ENCODE results near the gene WDR62.

Gene WDR62

DNA sequence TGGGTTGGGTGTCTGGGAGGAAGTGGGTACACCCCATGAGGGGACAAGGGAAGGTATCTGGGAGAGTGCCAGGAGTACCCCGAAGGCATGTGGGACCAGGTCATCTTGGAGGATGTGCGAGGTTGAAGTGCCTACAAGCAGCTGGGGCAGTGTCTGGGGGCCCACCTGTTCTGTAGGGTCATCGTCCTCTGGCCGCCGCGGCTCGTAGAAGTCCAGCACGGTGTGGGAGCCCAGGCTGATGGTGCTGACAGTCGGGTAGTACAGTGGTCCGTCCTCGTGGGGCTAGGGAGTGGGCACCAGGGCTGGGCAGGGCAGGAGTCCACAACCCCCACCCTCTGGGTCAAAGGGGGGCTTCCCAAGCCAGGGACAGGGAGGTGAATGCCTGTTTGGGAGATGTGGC, 44.3 kb upstream of the WDR62 start:
- Histone ChIP-seq H4K5ac (ENCODE audit: low read length) (no peak overlapping the region), H3K18ac (ENCODE audit: low read length) (no peak overlapping the region), H2AK5ac (ENCODE audit: low read length) (no peak overlapping the region), H2BK5ac (ENCODE audit: low read length) (no peak overlapping the region), H3K27me3 (ENCODE audit: insufficient read depth, low read length, poor library complexity) (no peaks in the 10 kb centered on the region), H2BK15ac (replicated peaks; ENCODE audit: low read depth) (no peak overlapping the region), H3K4ac (ENCODE audit: low read depth, low read length) (no peak overlapping the region), H3K79me2 (ENCODE audit: control insufficient read depth, insufficient read depth, low read length) (peaks cover 5% of the 10 kb centered on the region), H4K8ac (ENCODE audit: low read depth, low read length) (no peak overlapping the region), H3K4me3 (ENCODE audit: low read length) (no peak overlapping the region), H3K79me1 (ENCODE audit: low read length) (peaks cover 14% of the 10 kb centered on the region), H3K23ac (ENCODE audit: low read length) (no peak overlapping the region), H3K4me2 (ENCODE audit: low read length) (no peak overlapping the region), H3K36me3 (ENCODE audit: control insufficient read depth, insufficient read depth, low read length) (no peaks in the 10 kb centered on the region), H3K9ac (ENCODE audit: low read length) (no peak overlapping the region), H3K27ac (ENCODE audit: low read depth, low read length) (no peak overlapping the region), H3K56ac (ENCODE audit: low read length) (no peak overlapping the region), H3K4me1 (ENCODE audit: control insufficient read depth, low read depth, low read length) (peaks cover 3% of the 10 kb centered on the region), H2BK120ac (ENCODE audit: low read depth, low read length) (no peak overlapping the region)
- no CpG with 5 or more reads among the region's 11 CpGs for WGBS (ENCODE audit: extremely low coverage, insufficient coverage, low lambda C conversion rate)
- no peak for DNase-seq

DNA sequence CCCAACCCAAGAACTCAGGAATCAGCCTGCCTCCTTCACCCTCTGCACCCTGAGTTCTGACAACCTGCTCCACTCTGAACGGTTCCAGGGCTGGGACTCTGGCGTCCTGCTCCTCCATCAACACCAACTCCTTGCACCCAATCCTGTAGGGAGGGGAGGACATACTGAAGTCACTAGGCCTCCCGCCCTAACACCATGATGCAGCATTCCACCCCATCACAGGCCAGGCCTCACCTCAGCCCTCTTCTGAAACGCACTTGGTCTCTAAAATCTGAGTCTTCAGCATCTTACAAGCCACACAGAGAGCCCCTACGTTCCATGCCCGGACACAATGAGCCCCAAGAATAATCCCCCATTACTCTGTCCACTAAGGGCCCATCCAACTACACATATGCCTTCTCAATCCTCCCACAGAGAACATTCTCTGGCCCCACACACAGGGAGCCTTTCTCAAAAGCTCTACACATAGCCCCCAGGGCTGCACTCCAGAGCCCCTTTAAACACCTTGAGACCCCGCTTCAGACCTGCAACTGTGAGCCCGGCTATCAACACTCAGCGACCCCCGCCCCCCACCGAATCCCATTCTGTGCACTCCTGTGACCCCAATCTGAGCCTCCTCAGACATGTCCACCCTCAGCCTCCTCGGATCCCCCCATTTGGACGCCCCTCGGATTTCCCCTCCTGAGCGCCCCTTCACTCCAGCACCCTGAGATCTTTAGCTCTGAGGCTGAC, 41.3 kb upstream of the WDR62 start:
- Histone ChIP-seq H3K23ac (ENCODE audit: low read length) (no peak overlapping the region), H3K27ac (ENCODE audit: low read depth, low read length) (no peak overlapping the region), H3K18ac (ENCODE audit: low read length) (peak overlapping the region; percentile 41), H3K4ac (ENCODE audit: low read depth, low read length) (peak overlapping the region; percentile 66), H2AK5ac (ENCODE audit: low read length) (peak overlapping the region; percentile 56), H3K27me3 (ENCODE audit: insufficient read depth, low read length, poor library complexity) (no peaks in the 10 kb centered on the region), H3K4me1 (ENCODE audit: control insufficient read depth, low read depth, low read length) (peaks cover 3% of the 10 kb centered on the region), H3K9ac (ENCODE audit: low read length) (peak overlapping the region; percentile 93), H3K56ac (ENCODE audit: low read length) (peak overlapping the region; percentile 90), H4K8ac (ENCODE audit: low read depth, low read length) (no peak overlapping the region), H2BK5ac (ENCODE audit: low read length) (no peak overlapping the region), H3K4me2 (ENCODE audit: low read length) (peak overlapping the region; percentile 44), H2BK15ac (replicated peaks; ENCODE audit: low read depth) (no peak overlapping the region), H4K5ac (ENCODE audit: low read length) (no peak overlapping the region), H2BK120ac (ENCODE audit: low read depth, low read length) (no peak overlapping the region), H3K36me3 (ENCODE audit: control insufficient read depth, insufficient read depth, low read length) (no peaks in the 10 kb centered on the region), H3K4me3 (ENCODE audit: low read length) (peak overlapping the region; percentile 91), H3K79me1 (ENCODE audit: low read length) (peaks cover 11% of the 10 kb centered on the region), H3K79me2 (ENCODE audit: control insufficient read depth, insufficient read depth, low read length) (peaks cover 2% of the 10 kb centered on the region)
- WGBS (ENCODE audit: extremely low coverage, insufficient coverage, low lambda C conversion rate) = no CpG with 5 or more reads among the region's 15 CpGs
- no peak for DNase-seq

DNA sequence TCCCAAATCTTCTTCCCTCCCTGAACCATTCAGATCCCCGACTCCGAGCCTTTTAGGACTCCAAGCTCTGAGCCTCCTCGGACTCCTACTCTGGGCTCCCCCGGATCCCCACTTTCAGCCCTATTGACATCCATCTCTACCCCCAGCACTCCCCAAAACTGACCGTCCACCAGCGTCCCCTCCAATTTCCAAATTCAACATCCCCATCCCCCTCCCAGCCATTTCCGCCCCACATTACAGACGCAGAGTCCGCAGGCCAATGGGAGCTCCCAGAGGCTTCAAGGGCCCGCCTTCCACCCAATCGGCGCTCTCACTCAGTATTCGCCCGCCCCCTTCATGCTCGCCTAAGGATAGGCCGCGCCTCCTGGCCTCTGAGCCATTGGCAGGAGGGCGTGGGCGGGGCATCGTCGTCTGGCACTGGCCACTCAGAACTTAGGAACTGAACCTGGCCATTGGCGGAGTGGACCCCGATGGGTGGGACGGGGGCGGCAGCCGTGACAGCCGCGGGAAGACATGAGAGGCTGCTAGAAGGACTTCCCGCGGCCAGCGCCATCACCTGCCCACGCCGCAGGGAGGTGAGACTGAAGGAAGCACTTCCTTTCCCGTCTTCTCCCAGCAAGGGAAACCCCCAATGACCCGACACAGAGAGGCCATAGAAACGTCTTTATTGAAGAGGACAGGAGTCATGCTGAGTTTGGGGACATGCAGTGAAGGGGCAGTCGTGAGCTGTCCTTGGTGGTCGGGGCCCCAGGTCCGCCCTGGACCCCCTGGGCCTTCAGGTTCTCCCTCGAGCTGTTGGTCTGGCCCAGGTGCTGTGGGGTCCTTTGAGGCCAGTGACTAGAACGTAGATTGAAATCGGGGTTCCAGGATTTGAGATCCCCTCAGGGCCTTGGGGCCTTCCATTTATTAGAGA, 40.4 kb upstream of the WDR62 start, which contains the start of gene ALKBH6:
ALKBH6 (minus strand) TSS at position 202 of the 913 bp plus-strand sequence. CDS start 816 bp downstream, outside the sequence.
- peak within 1 kb of the TSS; percentile 28 for H2BK5ac ChIP-seq (ENCODE audit: low read length)
- peaks cover 3% of the 10 kb centered on the region for H3K4me1 ChIP-seq (ENCODE audit: control insufficient read depth, low read depth, low read length)
- H3K4me3 ChIP-seq (ENCODE audit: low read length) = peak within 1 kb of the TSS; percentile 91
- peak within 1 kb of the TSS; percentile 90 for H3K56ac ChIP-seq (ENCODE audit: low read length)
- H2BK15ac ChIP-seq (replicated peaks; ENCODE audit: low read depth) = no peak within 1 kb of the TSS
- H3K79me2 ChIP-seq (ENCODE audit: control insufficient read depth, insufficient read depth, low read length) = peaks cover 2% of the 10 kb centered on the region
- H3K4ac ChIP-seq (ENCODE audit: low read depth, low read length) = peak within 1 kb of the TSS; percentile 66
- no peak within 1 kb of the TSS for H2BK120ac ChIP-seq (ENCODE audit: low read depth, low read length)
- peak within 1 kb of the TSS; percentile 51 for H3K23ac ChIP-seq (ENCODE audit: low read length)
- DNase-seq = peak; percentile 99
- H3K79me1 ChIP-seq (ENCODE audit: low read length) = peaks cover 11% of the 10 kb centered on the region
- H3K27ac ChIP-seq (ENCODE audit: low read depth, low read length) = no peak within 1 kb of the TSS
- H3K27me3 ChIP-seq (ENCODE audit: insufficient read depth, low read length, poor library complexity) = no peaks in the 10 kb centered on the region
- no peak within 1 kb of the TSS for H4K5ac ChIP-seq (ENCODE audit: low read length)
- H3K36me3 ChIP-seq (ENCODE audit: control insufficient read depth, insufficient read depth, low read length) = no peaks in the 10 kb centered on the region
- H3K18ac ChIP-seq (ENCODE audit: low read length) = peak within 1 kb of the TSS; percentile 41
- peak within 1 kb of the TSS; percentile 89 for H3K4me2 ChIP-seq (ENCODE audit: low read length)
- WGBS (ENCODE audit: extremely low coverage, insufficient coverage, low lambda C conversion rate) = no CpG with 5 or more reads among the region's 42 CpGs
- peak within 1 kb of the TSS; percentile 56 for H2AK5ac ChIP-seq (ENCODE audit: low read length)
- H3K9ac ChIP-seq (ENCODE audit: low read length) = peak within 1 kb of the TSS; percentile 93
- H4K8ac ChIP-seq (ENCODE audit: low read depth, low read length) = no peak within 1 kb of the TSS

DNA sequence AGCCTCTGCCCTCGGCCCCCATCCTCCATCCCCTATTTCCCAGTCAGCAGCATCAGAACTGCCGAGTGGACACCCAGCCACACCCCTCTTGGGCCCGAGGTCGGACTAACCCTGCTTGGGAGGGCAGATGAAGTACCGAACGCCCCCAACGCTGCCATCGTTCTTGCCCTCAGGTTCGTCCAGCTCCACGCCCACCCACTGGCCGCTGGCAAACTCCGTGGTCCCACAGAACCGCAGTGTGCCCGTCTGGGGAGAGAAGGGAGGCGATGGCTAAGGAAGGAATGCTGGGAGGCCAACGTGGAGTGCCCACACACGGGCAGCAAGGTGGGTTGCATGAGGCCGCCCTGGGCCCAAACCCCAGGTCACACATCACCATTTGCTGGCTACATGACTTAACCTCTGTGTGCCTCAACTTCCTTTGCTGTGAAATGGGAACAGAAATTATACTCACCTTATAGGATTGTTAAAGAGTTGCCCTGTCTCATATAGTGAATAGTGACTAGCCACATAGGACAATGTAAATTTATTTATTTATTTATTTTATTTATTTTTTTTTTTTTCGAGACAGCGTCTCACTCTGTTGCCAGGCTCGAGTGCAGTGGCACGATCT, 35.5 kb upstream of the WDR62 start:
- no peak overlapping the region for H2BK15ac ChIP-seq (replicated peaks; ENCODE audit: low read depth)
- no peak overlapping the region for H3K9ac ChIP-seq (ENCODE audit: low read length)
- no peak overlapping the region for H4K8ac ChIP-seq (ENCODE audit: low read depth, low read length)
- H2BK5ac ChIP-seq (ENCODE audit: low read length) = no peak overlapping the region
- H3K4me1 ChIP-seq (ENCODE audit: control insufficient read depth, low read depth, low read length) = no peaks in the 10 kb centered on the region
- H3K27me3 ChIP-seq (ENCODE audit: insufficient read depth, low read length, poor library complexity) = no peaks in the 10 kb centered on the region
- H3K79me2 ChIP-seq (ENCODE audit: control insufficient read depth, insufficient read depth, low read length) = no peaks in the 10 kb centered on the region
- DNase-seq = no peak
- H3K4me3 ChIP-seq (ENCODE audit: low read length) = no peak overlapping the region
- H3K4ac ChIP-seq (ENCODE audit: low read depth, low read length) = no peak overlapping the region
- peaks cover 2% of the 10 kb centered on the region for H3K36me3 ChIP-seq (ENCODE audit: control insufficient read depth, insufficient read depth, low read length)
- H3K18ac ChIP-seq (ENCODE audit: low read length) = no peak overlapping the region
- no peak overlapping the region for H3K56ac ChIP-seq (ENCODE audit: low read length)
- no CpG with 5 or more reads among the region's 22 CpGs for WGBS (ENCODE audit: extremely low coverage, insufficient coverage, low lambda C conversion rate)
- no peak overlapping the region for H2BK120ac ChIP-seq (ENCODE audit: low read depth, low read length)
- H3K23ac ChIP-seq (ENCODE audit: low read length) = no peak overlapping the region
- no peak overlapping the region for H4K5ac ChIP-seq (ENCODE audit: low read length)
- no peak overlapping the region for H2AK5ac ChIP-seq (ENCODE audit: low read length)
- no peak overlapping the region for H3K4me2 ChIP-seq (ENCODE audit: low read length)
- peaks cover 2% of the 10 kb centered on the region for H3K79me1 ChIP-seq (ENCODE audit: low read length)
- H3K27ac ChIP-seq (ENCODE audit: low read depth, low read length) = no peak overlapping the region

DNA sequence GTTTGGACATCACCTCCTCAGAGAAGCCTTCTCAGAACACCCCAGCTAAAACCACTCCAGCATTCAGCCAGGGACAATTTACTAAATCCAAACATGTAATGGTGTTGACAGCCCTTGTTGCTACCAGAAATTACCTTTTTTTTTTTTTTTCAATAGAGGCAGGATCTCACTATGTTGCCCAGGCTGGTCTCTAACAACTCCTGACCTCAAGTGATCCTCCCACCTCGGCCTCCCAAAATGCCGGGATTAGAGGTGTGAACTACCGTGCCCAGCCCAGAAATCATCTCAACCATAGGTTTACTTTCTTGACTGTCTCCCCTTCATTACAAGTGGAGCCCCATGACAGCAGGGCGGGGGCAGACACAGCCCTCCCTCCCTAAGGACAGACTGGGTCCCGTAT, 31.3 kb upstream of the WDR62 start:
- peaks cover 2% of the 10 kb centered on the region for H3K36me3 ChIP-seq (ENCODE audit: control insufficient read depth, insufficient read depth, low read length)
- H2BK120ac ChIP-seq (ENCODE audit: low read depth, low read length) = no peak overlapping the region
- H3K79me2 ChIP-seq (ENCODE audit: control insufficient read depth, insufficient read depth, low read length) = no peaks in the 10 kb centered on the region
- no peak for DNase-seq
- H3K4me1 ChIP-seq (ENCODE audit: control insufficient read depth, low read depth, low read length) = no peaks in the 10 kb centered on the region
- WGBS (ENCODE audit: extremely low coverage, insufficient coverage, low lambda C conversion rate) = no CpG with 5 or more reads among the region's 5 CpGs
- no peak overlapping the region for H3K56ac ChIP-seq (ENCODE audit: low read length)
- H2BK5ac ChIP-seq (ENCODE audit: low read length) = no peak overlapping the region
- H3K27me3 ChIP-seq (ENCODE audit: insufficient read depth, low read length, poor library complexity) = no peaks in the 10 kb centered on the region
- H3K4ac ChIP-seq (ENCODE audit: low read depth, low read length) = no peak overlapping the region
- no peak overlapping the region for H3K18ac ChIP-seq (ENCODE audit: low read length)
- H3K23ac ChIP-seq (ENCODE audit: low read length) = no peak overlapping the region
- H3K9ac ChIP-seq (ENCODE audit: low read length) = no peak overlapping the region
- no peak overlapping the region for H3K4me3 ChIP-seq (ENCODE audit: low read length)
- H3K79me1 ChIP-seq (ENCODE audit: low read length) = no peaks in the 10 kb centered on the region
- no peak overlapping the region for H4K5ac ChIP-seq (ENCODE audit: low read length)
- no peak overlapping the region for H3K4me2 ChIP-seq (ENCODE audit: low read length)
- no peak overlapping the region for H2AK5ac ChIP-seq (ENCODE audit: low read length)
- H2BK15ac ChIP-seq (replicated peaks; ENCODE audit: low read depth) = no peak overlapping the region
- no peak overlapping the region for H4K8ac ChIP-seq (ENCODE audit: low read depth, low read length)
- H3K27ac ChIP-seq (ENCODE audit: low read depth, low read length) = no peak overlapping the region

Data from mesendoderm (in vitro differentiated cells).